Lung (tissue), 12 donors: Measurements from ENCODE around the gene THRAP3. TPM values are rescaled to one million over a fixed set of nuclear protein-coding genes. Genes with fewer than 3 reads are reported as not detected.

Experiments
- ATAC-seq: fragments of 200-7000 bp; cut with Tn5 transposase; one replicate; pipeline ENCODE4 v1.9.1; 2020; ENCODE audit warnings: moderate number of reproducible peaks; ENCODE audit not compliant: insufficient read depth, low FRiP score
- DNase-seq, 3 donors: peaks; one replicate each; pipeline ENCODE4 v3.0.0-alpha.2; 2013 to 2017
- H3K27ac ChIP-seq, 2 donors: one replicate each; pipeline ENCODE4 v1.5.1; 2013; ENCODE audit warnings: mild to moderate bottlenecking in 2 of 2, moderate library complexity in 2 of 2, control low read depth in 1 of 2, inconsistent platforms in 1 of 2, low read depth in 1 of 2, low read length in 1 of 2
- H3K27me3 ChIP-seq, 3 donors: one replicate each; pipeline ENCODE4 v1.5.1; 2013; ENCODE audit warnings: low read length in 2 of 3; ENCODE audit not compliant: control insufficient read depth in 3 of 3, insufficient read depth in 3 of 3
- H3K36me3 ChIP-seq, 4 donors: one replicate each; pipeline ENCODE4 v1.5.1; 2013; ENCODE audit warnings: low read length in 4 of 4, mild to moderate bottlenecking in 1 of 4, moderate library complexity in 1 of 4; ENCODE audit not compliant: control insufficient read depth in 4 of 4, insufficient read depth in 4 of 4
- H3K4me1 ChIP-seq, 5 donors: one replicate each; pipeline ENCODE4 v1.5.1; 2013; ENCODE audit warnings: low read length in 5 of 5, mild to moderate bottlenecking in 2 of 5, moderate library complexity in 1 of 5; ENCODE audit not compliant: control insufficient read depth in 5 of 5, insufficient read depth in 5 of 5
- H3K4me3 ChIP-seq: one replicate; pipeline ENCODE4 v1.5.1; 2013; ENCODE audit warnings: mild to moderate bottlenecking, control low read depth, moderate library complexity
- H3K9ac ChIP-seq, 2 donors: one replicate each; pipeline ENCODE4 v1.5.1; 2013; ENCODE audit warnings: low read length in 2 of 2, control low read depth in 1 of 2; ENCODE audit not compliant: insufficient read depth in 1 of 2
- H3K9me3 ChIP-seq, 4 donors: one replicate each; pipeline ENCODE4 v1.5.1; 2013; ENCODE audit warnings: low read length in 3 of 4, mild to moderate bottlenecking in 1 of 4, moderate library complexity in 1 of 4; ENCODE audit not compliant: control insufficient read depth in 4 of 4, insufficient read depth in 3 of 4
- WGBS, 2 donors: extraction: QIAGEN DNeasy Blood & Tissue Kit; methylation state at CpG; one replicate each; pipeline ENCODE4 v1.1.7; 2013; 5-methylcytosine and 5-hydroxymethylcytosine counted together
- polyA plus RNA-seq, 2 donors: library from polyadenylated mRNA; stranded (reverse); fragments of 200-250 nt; gene quantifications; one replicate each; pipeline ENCODE4 v1.2.1, GENCODE V29; 2013
- total RNA-seq, 2 donors: library from RNA; depleted of rRNA in 1 of 2; stranded (reverse); fragments of >200 nt in 1 of 2; gene quantifications; one replicate each; pipeline ENCODE4 v1.2.1, GENCODE V29; 2014 to 2021
- TF ChIP-seq, protein P1 (sequence below): IDR thresholded peaks from 2 replicates; pipeline ENCODE4 v1.5.1; 2012; ENCODE audit warnings: mild to moderate bottlenecking; ENCODE audit errors: control extremely low read depth, extremely low read depth
- donor health status: control.
- donor health status: control.
- donor health status: Bipolar disorder and iron deficiency.
- donor health status: healthy.
- donor health status: DM: yes; HTN: yes; CAD: no.

Gene THRAP3
- total and polyA plus RNA-seq, 4 donors = 25.1 to 92.9 (median 67.3) TPM

DNA sequence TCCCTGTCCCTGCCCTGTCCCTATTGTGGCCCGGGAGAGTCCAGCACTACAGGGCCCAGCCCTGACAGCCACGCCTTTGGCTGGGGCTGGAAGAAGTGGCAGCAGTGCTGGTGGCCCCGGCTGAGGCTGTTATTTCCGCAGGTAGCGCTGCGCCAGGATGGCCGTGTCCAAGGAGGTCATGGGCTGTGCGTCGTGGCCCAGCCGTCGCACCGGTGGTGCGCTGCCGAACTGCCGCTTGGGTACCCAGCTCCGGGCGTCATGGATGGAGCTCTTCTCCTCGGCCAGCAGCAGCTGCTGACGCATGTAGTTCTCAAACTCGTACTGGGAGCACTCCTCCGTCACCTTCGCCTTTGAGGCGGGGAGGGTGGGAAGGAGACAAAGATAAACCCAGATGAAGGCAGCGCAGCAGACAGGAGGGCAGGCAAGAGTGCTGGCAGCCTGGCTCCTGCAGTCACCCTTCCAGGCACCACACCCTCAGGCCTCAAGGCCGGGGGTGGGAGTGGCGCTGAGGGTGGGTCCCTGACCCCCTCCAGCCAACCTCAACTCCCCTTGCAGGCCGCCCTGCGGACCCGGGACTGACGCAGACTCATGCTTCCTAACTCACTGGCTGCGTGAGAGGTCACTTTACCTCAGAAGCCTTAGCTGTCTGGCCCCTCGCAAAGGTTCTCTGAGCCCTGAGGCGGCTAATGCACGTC lies 117.5 kb downstream of the THRAP3 start:
- 94% methylated on average over 34 of the region's 34 CpGs for WGBS, 2 donors
- Histone ChIP-seq H3K27me3 (no peaks in the 10 kb centered on the region), H3K9me3 (no peaks in the 10 kb centered on the region), H3K4me1 (peaks cover 0 to 8% (median 0%) of the 10 kb centered on the region in 5 donors), H3K4me3 (no peak overlapping the region), H3K36me3 (peaks cover 0 to 55% (median 11%) of the 10 kb centered on the region in 4 donors), H3K27ac (no peak overlapping the region), H3K9ac (no peak overlapping the region)
- no peak for ATAC-seq
- TF ChIP-seq, protein P1, sequence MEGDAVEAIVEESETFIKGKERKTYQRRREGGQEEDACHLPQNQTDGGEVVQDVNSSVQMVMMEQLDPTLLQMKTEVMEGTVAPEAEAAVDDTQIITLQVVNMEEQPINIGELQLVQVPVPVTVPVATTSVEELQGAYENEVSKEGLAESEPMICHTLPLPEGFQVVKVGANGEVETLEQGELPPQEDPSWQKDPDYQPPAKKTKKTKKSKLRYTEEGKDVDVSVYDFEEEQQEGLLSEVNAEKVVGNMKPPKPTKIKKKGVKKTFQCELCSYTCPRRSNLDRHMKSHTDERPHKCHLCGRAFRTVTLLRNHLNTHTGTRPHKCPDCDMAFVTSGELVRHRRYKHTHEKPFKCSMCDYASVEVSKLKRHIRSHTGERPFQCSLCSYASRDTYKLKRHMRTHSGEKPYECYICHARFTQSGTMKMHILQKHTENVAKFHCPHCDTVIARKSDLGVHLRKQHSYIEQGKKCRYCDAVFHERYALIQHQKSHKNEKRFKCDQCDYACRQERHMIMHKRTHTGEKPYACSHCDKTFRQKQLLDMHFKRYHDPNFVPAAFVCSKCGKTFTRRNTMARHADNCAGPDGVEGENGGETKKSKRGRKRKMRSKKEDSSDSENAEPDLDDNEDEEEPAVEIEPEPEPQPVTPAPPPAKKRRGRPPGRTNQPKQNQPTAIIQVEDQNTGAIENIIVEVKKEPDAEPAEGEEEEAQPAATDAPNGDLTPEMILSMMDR = no peak
- no peak for DNase-seq

DNA sequence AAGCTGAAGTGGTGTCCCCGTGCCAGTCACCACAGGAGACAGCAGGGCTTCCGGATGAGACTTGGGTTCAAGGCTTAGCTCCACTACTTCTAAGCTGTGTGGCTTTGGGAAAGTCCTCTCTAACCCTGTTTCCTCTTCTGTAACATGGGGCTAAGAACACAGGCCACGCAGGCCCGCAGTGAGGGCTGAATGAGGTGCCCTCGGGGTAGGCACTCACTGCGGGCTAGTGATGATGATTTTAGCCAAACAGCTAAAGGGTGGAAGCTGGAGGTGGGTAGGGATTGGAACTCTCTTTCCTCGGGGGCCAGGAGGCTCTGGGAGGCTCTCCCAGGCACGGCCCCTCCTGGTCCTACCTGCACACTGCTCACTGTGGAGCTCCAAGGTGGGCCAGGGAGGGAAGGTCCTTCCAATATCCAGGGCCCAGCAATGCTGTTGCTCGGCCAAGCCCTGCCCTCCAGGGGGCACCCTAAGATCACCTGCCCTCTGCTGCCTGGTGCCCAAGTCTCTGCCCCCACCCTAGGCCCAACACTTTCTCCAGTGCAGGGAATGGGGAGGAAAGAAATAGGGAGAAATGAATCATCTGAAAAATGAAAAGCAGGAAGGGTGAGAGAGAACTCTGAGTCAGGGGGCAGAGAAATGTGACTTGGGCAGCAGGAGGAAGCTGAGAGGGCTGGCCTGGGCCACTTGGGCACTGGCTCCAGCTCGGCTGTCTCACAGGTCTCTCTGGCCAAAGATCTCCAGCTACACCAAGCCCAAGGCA lies 118.4 kb downstream of the THRAP3 start:
- Histone ChIP-seq H3K9ac (no peak overlapping the region), H3K4me3 (no peak overlapping the region), H3K4me1 (peaks cover 0 to 6% (median 0%) of the 10 kb centered on the region in 5 donors), H3K9me3 (no peaks in the 10 kb centered on the region), H3K27me3 (no peaks in the 10 kb centered on the region), H3K27ac (peak overlapping the region in 1 of 2 donors; percentile 44), H3K36me3 (peaks cover 0 to 59% (median 11%) of the 10 kb centered on the region in 4 donors)
- peak; percentile 58 for ATAC-seq
- TF ChIP-seq, protein P1 = peak; percentile 76
- DNase-seq = no peak
- WGBS, 2 donors = 81 to 85% methylated on average over 10 of the region's 10 CpGs

DNA sequence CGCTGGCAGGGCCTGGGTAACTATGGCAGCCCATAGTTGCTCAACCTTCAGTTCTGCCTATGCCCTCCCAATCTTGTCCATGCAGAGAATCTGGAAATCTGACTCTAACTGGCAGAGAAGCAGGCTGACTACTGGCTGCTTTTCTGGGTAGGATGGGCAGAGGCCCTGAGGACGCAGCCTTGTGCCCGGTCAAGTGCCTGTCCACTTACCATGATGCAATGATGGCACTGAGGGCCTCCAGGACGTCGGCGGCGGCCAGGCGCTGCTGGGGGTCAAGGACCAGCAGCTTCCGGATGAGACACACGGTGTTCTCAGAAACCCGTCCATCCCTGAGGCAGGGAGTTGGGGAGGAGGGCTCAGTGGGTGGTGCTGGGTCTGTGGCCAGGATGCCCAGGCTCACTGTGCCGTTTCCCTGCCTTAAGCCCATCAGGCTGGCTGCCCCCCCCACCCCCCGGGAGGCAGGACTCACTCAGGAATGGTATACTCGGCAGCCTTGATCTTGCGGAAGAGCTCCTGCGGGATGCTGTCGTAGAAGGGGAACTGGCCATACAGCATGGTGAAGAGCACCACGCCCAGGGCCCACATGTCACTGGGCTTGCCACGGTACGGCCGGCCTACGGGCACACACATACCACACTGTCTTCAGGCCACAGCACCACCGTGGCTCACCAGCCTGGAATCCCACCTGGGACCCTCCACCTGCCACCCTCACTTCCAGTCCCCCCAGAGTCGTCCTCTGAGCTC lies 119.6 kb downstream of the THRAP3 start:
- WGBS, 2 donors = 92% methylated on average over 23 to 24 of the region's 24 CpGs

More for the DNA sequence above, 119.6 kb downstream of the THRAP3 start:
- Histone ChIP-seq H3K36me3 (peaks cover 8 to 68% (median 17%) of the 10 kb centered on the region in 4 donors), H3K27ac (no peak overlapping the region), H3K4me1 (no peaks in the 10 kb centered on the region), H3K27me3 (no peaks in the 10 kb centered on the region), H3K4me3 (no peak overlapping the region), H3K9me3 (no peaks in the 10 kb centered on the region), H3K9ac (no peak overlapping the region)
- DNase-seq = no peak
- TF ChIP-seq, protein P1 = no peak
- no peak for ATAC-seq
